Activated CD4-positive, alpha-beta T cell treated with anti-CD3 and anti-CD28 coated beads, Interleukin-2, Interleukin-6, amounts not matched to agents 100 ng/mL and 50 ng/mL, durations not matched to agents 16 hours and 8 hours (primary cell): ENCODE results near the gene TMEM161A.
"Not testable (repeated sequence)": the region's sequence is repeated elsewhere in the genome, so short reads cannot be mapped to it uniquely, and the experiment has no call there.

Experiments
- DNase-seq: peaks from one replicate; pipeline ENCODE4 v3.0.0-alpha.2; 2020

Gene TMEM161A

DNA sequence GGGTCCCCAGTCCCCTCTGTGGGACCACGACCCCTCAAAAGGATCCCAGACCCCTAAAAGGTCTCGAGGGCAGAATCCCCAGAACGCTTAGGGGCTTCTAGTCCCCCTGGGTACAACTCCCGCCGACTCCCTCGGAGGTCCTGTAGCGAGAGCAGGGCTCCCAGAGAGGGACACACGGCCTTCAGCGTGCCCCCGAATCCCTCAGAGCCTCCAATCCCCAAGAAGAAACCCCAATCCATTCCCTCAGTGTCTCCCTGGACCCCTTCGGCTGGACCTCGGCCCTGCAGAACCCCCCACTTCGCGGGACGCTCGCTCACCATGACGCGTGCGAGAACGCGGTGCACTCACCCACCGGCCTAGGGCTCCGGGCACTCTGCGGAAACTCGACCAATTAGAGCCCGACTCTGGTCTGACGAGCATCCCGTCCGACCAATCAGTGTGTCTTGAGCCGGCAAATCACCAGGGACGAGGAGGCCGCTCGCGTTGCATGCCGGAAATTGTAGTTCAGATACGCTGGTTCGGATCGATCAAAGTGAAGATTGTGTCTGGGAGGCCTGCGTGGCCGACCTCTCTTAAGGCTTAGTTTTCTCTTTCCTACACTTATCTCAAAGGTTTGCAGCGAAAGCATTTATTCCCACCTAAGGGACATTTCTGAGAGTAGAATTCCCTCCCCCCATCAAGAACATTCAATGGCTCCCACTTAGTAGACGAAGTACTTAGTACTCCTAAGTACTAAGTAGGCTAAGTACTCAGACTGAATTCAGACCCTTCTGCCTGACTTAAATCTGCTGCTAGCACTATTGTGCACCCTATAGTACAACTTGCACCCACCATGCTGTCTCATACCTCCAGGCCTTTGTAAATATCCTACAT lies at the start of gene TMEM161A:
Gene TMEM161A, minus strand, starts transcription at position 370 of the 873 bp plus-strand sequence. Its CDS starts 50 bp downstream, at position 320.
- DNase-seq, result peak; percentile 99

DNA sequence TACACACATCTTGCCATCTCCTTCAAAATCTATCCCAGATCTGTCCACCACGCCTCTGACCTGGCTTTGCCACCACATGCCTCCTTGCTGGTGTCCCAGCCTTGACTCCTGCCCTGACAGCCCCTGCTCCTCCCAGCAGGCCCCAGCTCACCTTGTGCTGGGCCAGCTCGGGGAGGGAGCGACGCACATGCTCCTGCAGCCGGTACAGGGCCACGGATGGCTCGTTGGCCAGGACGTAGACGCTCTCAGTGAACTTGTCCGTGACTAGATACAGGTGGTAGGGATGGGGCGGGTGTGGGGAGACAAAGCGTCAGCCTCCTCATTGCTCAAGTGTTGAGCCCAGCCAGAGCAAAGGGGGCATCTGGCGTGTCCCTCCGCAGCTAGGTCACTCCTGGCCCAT lies 48.5 kb upstream of the TMEM161A start:
- DNase-seq, result no peak

DNA sequence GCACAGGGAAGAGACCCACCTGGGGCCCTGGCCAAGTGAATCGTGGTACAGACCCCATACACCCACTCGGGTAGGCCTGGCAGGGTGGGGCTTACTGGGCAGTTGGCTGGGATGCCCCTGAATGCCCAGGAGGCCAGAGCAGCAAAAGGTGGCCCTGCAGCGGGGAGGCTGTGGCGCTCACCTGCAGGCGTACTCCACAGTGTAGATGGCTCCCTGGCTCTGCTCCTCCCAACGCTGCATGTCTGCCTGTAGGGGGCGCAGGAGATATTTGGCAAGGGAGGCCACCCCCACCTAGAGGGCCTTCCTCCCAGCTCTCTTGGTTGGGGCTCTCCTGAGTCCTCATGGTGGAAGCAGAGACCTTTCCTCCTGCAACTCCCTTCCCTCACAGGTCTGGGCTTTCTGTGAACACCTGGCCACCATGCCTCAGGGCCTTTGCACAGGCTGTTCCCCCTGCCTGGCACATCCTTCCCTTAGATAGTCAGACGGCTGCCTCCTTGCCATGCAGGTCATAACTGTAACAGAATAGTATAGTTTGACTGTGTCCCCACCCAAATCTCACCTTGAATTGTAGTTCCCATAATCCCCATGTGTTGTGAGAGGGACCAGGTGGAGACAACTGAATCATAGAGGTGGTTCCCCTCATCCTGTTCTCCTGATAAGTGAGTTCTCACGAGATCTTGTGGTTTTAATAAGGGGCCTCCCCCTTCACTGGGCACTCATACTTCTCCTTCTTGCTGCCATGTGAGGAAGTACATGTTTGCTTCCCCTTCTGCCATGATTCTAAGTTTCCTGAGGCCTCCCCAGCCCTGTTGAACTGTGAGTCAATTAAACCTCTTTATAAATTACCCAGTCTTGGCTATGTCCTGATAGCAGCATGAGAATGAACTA lies 47.8 kb upstream of the TMEM161A start:
- peak; percentile 73 for DNase-seq

DNA sequence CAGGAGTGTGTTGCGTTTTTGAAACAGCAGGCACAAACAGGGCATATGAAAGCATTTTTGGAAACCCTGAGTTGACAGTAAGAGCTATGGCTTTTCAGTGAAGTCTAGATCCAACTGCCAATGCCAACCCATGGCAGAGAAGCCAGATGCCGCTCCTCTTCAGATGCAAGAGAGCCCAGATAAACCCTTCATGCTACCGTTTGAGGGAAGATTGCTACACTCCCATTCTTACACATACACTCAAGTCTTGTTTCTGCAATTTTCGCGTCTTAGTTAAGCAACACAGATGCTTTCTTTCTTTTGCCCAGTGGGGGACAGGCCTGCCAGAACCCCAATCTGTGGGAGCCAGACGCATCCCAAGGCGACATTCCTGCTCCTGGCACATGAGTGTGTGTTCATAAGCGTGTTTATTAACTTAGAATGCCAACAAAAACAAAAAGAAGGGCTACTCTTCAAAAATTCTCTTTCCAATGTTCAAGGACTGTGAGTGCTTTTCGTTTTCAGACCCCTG lies 43.3 kb upstream of the TMEM161A start:
- no peak for DNase-seq

DNA sequence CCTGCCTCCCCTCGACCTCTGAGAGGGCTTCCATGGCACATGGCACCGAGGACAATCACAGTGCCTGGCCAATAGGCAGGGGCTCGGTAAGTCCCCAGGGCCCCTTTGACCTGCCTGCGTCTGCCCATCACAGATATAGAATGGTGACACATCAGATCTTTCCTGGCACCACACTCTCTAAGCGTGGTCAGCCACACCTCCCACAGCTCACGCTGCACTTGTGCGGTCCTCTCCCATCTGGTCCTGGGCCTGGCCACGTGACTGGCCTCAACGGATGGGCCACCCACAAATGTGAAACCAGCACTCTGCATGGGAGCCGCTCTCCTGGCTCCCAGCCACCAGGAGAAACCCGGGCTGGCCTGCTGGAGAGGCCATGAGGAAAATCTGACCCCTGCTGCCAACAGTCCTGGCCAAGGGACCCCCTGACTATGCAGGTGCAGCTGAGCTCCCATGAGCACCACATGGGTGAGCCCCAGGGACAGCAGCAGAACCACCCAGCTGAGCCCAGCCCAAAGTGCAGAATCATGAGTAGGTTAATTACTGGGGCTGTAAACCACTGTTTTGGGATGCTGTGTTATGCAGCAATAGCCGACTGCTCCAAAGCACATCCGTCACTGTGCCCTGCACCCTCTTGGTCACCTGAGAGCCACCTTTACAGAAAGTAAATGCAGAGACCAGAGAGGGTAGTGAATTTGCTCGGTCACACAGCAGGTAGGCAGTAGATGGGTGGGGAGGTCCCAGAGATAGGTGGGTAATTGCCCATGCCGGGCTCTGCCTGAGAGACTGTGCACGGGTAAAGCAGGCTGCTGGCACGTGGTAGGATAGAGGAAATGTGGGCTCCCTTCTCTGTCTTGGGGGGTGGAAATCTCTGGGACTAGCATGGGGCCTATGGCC lies 41.5 kb upstream of the TMEM161A start:
- no peak for DNase-seq

DNA sequence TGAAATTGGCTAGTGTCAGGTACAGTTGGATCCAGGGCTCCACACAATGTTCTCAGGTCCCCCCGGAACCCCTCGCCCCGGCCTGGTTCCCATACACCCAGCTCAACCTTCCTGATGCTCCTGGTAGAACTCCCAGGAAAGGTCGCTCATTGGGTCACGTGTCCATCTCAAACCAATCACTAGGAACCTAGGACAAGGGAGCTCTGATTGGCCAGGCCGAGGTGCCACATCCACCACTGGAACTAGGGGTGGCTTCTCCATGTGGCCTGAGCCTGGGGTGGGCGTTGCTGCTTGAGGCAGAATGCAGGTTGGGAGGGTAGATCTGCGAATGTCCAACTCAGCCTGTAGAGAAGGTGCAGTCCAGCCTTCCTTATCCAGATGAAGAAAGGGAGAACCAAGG lies 38.7 kb upstream of the TMEM161A start:
- DNase-seq, result no peak

DNA sequence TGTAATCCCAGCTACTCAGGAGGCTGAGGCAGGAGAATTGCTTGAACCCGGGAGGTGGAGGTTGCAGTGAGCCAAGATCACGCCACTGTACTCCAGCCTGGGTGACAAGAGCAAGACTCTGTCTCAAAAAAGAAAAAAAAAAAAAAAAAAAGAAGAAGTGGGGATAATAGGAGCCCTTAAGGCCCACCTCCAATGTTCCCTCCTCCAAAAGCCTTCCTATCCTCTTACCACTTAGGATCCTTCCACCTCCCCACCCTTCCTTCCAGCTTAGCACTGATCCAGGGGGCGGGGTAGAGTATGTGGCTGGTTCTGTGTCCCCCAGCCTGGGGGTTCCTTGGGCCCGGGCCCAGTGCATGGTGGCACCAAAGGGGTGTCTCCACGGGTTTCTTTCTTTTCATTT lies 35.0 kb upstream of the TMEM161A start:
- DNase-seq, result not testable (repeated sequence)

DNA sequence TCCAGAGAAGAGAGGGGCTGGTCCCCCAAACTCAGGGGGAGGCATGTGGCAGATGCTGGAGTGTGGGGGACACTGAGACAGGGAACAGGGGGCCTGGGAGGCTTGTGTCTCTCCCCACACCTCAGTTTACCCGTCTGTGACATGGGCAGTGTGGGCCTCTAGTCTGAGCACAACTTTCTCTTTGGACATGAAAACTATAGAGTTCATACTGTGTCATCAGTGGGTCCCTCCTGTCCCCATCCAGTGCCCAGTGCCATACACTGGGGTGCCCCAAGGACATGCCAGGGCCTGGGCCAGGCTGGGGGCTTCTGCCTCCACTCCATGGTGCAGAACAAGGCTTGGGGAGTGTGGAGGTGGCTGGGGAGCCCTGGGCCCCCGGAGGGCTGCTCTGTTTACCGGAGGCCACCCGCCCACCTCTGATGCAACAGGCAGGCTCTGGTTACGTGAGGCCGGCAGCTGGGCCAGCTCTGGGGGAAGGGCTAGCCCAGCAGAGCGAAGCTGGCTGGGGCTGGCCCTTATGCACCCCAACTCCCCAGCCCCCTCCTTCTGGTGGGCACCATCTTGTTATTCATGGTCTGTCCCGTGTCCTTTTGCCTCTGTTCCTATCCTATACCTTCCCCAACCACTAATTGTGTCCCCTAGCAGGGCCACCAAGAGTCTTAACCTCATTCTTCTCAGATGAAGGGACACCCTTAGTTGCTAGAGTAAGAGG lies 33.7 kb upstream of the TMEM161A start:
- no peak for DNase-seq

DNA sequence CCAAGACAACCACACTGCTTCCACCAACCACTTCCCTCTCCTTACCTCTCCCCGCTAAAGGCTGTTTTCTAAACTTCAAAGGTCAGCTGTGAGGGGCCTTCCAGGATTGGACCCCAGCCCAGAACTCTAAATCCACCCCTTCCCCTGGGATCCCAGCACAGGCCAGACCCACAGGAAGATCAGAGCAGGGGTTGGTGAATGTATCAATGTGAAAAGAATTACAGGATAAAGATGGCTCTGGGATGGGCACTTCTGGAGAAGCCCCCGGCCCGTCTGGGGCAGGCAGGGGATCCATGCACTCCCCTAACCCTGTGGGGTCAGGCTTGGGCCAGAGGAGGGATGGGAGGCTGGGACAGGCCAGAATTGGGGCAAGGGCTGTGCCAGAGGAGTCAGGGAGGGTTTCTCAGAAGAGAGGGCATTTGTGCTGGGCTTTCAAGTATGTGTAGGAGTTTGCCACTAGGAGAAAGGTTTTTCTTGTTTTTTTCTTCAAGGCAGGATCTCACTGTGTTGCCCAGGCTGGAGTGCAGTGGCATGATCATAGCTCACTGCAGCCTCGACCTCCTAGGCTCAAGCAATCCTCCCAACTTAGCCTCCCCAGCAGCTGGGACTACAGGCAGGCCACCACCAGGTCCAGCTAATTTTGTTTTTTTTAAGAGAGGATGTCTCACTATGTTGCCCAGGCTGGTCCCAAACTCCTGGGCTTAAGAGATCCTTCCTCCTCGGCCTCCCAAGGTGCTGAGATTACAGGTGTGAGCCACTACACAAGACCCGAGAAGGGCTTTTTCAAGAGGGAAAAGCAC lies 32.8 kb upstream of the TMEM161A start:
- DNase-seq, result no peak

DNA sequence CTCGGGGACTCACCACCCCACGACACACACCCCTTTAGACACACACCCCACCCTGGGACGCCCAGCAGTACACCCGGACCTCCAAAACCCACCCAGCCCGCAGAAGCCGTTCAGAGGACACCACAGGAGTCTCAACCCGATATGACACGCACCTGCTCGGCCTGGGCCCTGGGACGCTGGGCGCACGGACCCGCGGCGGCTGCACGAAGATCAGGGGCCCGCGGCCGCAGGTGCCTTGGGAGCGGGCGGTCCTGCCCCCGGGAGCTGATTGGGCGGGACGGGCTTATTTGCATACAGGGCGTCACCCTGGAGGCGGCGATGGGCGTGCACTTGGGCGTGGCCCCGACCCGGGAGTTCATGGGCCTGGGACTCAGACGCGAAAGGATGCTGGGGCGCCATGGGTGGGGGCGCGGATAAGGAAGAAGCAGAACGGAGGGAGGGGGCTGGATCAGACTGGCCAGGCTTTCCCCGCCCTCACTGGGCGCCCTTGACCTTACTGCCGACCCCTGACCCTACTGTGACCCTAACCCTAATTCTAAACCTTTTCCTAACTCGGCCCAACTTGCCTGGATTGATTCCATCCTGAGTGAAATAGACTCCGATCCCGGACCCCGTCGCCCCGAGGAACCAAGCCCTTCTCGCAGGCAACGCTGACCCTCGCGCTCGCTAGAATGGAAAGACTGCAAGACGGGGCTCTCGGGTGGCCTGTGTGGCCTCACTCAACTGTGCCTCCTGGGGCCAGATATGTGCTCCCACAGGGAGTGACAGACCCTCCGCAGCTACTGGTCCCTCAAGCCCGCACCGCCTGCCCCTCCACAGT lies 32.0 kb upstream of the TMEM161A start, which contains the start of gene MEF2B:
Gene MEF2B, minus strand, starts transcription at position 211 of the 820 bp plus-strand sequence. CDS start 19,528 bp downstream, outside the sequence.
- peak; percentile 79 for DNase-seq

DNA sequence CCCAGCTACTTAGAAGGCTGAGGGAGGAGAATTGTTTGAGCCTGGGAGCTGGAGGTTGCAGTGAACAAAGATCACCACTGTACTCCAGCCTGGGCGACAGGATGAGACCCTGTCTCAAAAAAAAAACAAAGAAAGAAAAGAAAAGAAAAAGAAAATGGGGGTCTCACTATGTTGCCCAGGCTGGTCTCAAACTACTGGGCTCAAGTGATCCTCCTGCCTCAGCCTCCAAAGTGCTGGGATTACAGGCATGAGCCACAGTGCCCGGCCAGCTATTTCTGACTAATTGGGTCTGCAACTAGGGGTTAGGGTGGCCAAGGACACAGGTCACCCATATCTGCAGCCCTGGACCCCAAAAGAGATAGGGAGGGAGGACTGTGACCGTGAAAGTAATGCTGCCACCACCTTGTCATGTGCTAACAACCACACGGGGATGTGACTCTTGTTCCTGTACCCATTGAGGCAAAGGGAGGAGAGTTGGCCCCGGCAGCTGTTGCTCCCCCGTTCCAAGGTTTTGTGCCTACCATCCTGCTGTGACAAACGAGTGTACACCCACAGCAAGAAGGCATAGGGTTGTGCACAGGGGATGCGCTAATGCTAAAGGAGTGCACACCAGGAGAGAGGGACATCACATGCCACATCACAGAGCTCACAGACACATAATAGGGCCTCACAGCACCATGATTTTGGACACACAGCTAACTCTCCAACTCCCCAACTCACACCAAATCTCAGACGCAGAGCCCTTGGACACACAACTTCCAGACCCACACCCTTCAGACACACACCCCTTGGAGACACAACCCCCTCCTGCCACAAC lies 31.2 kb upstream of the TMEM161A start:
- no peak for DNase-seq

DNA sequence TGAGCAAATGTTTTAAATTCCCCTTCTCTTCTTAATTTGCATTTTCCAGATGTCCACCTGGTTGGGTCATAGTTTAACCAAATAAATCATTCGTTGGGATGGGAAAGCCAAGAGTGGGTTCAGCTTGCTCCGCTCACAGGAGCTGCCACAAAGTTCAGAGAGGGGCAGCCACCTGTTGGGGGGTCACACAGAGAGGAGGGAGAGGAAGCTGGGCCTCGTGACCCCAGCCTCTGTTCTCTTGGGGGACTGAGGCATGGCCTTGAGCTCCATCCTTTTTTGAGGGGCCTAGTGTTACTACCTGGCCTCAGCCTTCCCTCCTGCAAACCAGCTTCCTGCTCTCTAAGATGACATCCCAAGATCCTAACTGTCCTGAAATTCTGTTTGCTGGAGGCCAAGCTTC lies 29.3 kb upstream of the TMEM161A start:
- DNase-seq, result no peak

DNA sequence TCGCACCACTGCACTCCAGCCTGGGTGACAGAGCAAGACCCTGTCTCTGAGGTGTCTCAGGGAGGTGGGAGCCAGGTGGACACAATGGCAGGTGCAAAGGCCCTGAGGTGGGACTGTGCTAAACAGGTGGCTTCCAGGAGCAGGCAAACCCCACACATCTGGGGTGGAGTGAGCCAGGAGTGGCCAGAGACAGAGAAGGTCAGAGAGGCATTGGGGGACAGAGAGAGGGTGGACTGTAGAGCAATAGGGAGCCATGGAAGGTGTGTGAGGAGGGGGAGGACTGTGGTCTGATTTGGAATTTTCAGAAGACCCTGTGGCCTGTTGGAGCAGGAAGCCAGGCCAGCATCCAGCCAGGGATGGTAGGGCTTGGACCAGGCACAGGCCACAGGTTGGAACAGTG lies 27.1 kb upstream of the TMEM161A start:
- DNase-seq, result no peak

DNA sequence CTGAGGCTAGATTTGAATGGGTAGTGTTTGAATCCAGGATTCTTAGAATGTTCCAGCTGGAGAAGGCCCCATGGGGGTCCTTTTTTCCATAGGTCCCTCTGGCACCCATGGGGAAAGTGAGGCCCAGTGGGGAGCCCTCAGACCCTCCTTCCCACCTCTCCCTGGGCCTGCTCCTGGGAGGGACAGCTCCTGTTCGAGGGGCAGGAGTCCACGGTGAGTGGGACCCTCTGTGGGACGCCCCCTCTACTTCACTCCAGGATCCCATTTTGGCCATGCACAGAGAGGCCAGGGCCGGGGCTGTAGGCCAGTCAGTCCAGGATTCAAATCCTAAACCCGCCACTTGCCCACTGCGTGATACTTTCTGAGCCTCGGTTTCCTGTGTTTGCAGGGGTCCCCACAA lies 24.2 kb upstream of the TMEM161A start:
- no peak for DNase-seq

DNA sequence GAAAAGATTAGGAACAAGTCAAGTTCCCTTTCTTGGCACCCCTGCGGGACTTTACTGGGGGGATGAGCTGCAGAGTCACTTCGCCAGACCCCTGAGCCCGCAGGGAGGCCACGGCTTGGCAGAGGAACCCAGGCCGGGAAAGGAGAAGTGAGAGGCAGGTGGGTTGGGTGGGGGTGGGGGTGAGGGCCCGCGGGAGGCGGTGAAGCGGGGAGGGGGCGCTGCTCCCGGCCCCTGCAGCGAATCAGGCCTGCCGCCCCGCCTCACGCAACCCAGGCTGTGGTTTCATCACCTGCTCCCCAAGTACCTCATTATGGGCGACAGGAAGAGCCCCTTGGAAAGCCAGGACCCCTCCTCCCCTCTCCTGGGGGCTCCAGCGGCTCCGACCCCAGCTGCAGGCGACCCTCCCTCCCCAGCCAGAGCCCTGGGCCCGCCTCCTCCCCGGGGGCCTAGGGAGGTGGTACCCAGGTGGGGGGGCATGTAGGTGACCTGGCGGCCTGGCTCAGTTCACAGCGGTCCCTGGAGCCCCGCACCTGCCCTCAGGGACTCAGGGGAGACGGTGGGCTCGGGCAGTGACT lies 22.3 kb upstream of the TMEM161A start:
- DNase-seq, result no peak

DNA sequence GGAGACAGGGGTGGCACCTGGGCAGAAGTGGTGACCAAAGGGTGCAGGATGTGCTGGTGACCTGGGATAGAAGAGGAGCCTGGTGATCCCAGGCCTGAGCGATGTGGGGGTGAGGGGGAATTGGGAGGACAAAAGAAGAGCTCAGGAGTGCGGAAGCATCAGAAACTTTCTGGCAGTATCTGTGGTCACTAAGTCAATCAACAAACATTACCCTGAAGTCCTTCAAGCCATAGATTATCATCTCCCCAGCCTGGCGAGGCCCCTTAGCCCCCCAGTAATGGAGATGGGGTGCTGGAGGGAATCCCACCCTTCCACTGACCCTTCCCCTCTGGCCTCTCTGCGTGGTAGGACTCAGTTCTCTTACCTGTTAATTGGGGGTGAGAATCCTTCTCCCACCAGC lies 21.3 kb upstream of the TMEM161A start:
- DNase-seq, result no peak

DNA sequence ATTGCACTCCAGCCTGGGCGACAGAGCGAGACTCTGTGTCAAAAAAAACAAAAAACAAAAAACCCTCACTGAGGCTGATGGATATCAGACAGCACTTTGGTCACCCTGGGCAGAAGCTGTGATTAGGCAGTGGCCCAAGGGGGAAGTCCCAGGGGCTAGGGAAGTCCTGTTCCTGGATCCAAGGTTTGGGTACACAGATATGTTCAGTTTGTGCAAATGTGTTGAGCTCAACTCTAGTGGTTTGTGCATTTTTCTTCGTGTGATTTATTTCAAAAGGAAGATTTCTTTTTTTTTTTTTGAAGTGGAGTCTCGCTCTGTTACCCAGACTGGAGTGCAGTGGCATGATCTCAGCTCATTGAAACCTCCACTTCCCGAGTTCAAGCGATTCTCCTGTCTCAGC lies 19.5 kb upstream of the TMEM161A start:
- no peak for DNase-seq

DNA sequence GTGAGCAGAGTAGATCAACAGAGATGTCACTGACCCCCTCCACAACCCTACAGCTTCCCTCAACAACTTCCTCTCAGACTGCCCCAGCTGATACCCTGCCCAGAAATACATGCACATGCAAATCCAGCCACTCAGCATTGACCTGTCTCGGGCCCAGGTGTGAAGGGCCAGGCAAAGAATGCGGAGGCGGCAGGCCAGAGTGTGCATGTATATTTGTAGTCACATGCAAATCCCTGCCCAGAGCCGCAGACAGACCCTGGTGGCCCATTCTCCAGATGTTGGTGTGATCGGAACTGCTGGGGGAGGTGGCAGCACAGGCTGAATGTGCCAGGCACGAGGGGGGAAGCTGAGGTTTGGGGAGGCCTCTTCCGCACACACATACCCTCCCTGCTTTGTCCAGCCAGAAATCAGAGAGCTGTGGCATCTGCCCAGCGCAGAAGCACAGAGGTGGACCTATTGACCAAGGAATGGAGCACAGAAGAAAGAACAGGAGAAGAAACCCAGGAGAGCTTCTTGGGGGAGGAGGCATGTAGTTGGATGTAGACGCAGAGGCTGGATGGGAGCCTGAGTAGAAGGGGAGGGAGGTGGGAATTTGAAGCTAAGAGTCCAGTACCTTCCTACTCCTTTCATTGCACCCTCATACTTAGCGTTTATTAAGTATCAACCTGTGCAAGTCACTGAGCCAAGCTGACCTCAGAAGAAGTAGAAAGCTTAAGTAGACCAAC lies 17.4 kb upstream of the TMEM161A start:
- DNase-seq, result no peak
